T-helper 17 cell (primary cell): ENCODE results near the gene TNN. TPM values are rescaled to one million over a fixed set of nuclear protein-coding genes. Genes with fewer than 3 reads are reported as not detected.

ENCODE experiments used
- ATAC-seq: fragments of 150-1000 bp; cut with Tn5 transposase; 2 replicates; pipeline ENCODE4 v1.10.0; 2021; ENCODE audit warnings: mild to moderate bottlenecking, moderate library complexity
- DNase-seq, 3 donors: peaks; one replicate each; pipeline versions ENCODE4 v3.0.0 to v3.0.0-alpha.2; 2020 to 2021
- H3K9me3 ChIP-seq: one replicate; pipeline ENCODE4 v1.7.0; 2013; ENCODE audit warnings: low read length, mild to moderate bottlenecking; ENCODE audit not compliant: control insufficient read depth, poor library complexity, severe bottlenecking
- H3K27ac Mint-ChIP-seq: one replicate; pipeline ENCODE4 v1.8.0; 2022; ENCODE audit warnings: mild to moderate bottlenecking, moderate library complexity, mixed read lengths
- H3K27me3 Mint-ChIP-seq: one replicate; pipeline ENCODE4 v1.8.0; 2022; ENCODE audit warnings: mixed read lengths
- H3K36me3 Mint-ChIP-seq: one replicate; pipeline ENCODE4 v1.8.0; 2022; ENCODE audit warnings: low read depth, mixed read lengths
- H3K4me1 Mint-ChIP-seq: one replicate; pipeline ENCODE4 v1.8.0; 2022; ENCODE audit warnings: mild to moderate bottlenecking, mixed read lengths
- H3K4me3 Mint-ChIP-seq: one replicate; pipeline ENCODE4 v1.8.0; 2022; ENCODE audit warnings: mild to moderate bottlenecking, moderate library complexity, mixed read lengths
- total RNA-seq, 4 donors: library from RNA in 2 of 4; stranded (reverse) in 2 of 4; gene quantifications; one replicate each; pipeline ENCODE4 v1.2.3 and lab custom pipeline; 2022 to 2026

Gene TNN
- total RNA-seq, 2 donors from 2014 or later, result not detected

DNA sequence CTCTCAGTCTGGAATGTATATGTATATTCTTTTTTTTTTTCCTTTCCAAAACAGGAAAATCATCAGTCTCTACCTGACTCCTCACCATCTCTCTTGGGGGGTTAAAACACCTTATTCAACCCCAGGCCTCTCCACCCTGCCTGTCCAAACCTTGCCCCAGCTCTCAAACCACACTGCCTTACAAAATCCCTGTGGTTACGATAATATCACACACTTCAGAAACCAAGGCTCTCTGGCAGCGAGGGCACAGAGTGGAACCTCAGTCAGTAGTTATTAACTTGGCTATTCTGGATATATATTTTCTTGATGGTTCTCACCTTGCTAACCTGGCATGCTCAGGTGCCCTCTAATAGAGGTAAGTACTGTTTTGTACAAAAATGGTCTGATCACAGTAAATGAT, 100.2 kb downstream of the TNN start:
- H3K4me3 Mint-ChIP-seq, result no peak overlapping the region
- peaks cover 48% of the 10 kb centered on the region for H3K4me1 Mint-ChIP-seq
- no peaks in the 10 kb centered on the region for H3K27me3 Mint-ChIP-seq
- H3K9me3 ChIP-seq, result no peaks in the 10 kb centered on the region
- H3K36me3 Mint-ChIP-seq, result peaks cover 24% of the 10 kb centered on the region
- H3K27ac Mint-ChIP-seq, result peak overlapping the region; percentile 82
- DNase-seq (no peak), ATAC-seq (no peak)

DNA sequence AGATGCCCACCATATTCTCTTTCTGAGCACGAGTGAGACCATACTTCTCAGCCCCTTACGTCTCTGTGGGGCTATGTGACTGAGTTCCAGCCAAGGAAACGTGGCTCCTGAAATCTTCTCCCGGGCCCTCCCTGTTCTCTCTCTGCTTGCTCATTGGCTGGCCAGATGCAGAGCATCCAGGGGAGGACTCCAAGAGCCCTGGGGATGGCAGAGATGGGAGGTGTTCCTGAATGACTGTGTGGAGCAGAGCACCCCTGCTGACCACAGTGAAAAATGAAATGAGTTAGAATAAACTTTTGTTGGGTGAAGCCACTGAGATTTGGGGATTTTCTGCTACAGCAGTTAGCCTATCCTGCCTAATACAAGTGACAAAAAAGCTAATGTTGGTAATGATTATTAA, 101.1 kb downstream of the TNN start:
- DNase-seq (no peak), ATAC-seq (no peak)
- Mint-ChIP-seq H3K27me3 (no peaks in the 10 kb centered on the region), H3K4me1 (peaks cover 48% of the 10 kb centered on the region), H3K4me3 (no peak overlapping the region), H3K27ac (peak overlapping the region; percentile 82), H3K36me3 (peaks cover 24% of the 10 kb centered on the region)
- H3K9me3 ChIP-seq, result no peaks in the 10 kb centered on the region

DNA sequence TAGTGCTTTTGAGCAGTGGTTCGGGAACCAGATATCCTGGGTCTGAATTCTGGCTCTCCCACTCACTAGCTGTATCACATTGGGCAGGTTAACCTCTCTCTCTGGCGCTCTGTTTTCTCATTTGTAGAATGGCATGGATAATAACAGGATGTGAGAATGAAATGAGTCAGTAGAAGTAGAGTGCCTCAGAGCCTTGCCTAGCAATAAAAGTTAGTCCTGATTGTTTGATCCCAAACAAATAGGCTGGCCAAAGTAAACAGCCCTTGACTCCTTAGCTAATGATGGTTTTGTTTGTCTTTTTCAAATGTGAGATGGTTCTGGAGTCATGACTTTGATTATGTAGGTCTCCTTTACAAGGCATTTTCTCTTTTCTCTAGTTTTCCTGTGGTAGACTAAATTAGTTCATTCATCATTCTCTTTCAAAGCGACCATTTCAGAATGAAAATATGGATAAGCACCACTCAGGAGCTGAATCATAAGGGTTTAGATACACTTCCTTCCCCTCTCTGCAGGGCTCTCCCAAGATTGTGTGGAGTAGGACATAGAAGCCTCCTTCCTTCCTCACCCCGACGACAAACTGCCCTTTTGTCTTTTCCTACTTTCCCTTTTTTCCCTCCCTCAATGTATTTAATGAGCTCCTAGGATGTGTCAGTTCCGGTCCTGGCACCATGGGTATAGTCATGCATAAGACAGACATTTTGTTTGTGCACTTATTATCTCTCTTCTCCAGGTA, 101.8 kb downstream of the TNN start:
- ATAC-seq, result no peak
- Mint-ChIP-seq H3K4me1 (peaks cover 53% of the 10 kb centered on the region), H3K27ac (peak overlapping the region; percentile 82), H3K4me3 (no peak overlapping the region), H3K36me3 (peaks cover 21% of the 10 kb centered on the region), H3K27me3 (no peaks in the 10 kb centered on the region)
- no peaks in the 10 kb centered on the region for H3K9me3 ChIP-seq
- no peak for DNase-seq

DNA sequence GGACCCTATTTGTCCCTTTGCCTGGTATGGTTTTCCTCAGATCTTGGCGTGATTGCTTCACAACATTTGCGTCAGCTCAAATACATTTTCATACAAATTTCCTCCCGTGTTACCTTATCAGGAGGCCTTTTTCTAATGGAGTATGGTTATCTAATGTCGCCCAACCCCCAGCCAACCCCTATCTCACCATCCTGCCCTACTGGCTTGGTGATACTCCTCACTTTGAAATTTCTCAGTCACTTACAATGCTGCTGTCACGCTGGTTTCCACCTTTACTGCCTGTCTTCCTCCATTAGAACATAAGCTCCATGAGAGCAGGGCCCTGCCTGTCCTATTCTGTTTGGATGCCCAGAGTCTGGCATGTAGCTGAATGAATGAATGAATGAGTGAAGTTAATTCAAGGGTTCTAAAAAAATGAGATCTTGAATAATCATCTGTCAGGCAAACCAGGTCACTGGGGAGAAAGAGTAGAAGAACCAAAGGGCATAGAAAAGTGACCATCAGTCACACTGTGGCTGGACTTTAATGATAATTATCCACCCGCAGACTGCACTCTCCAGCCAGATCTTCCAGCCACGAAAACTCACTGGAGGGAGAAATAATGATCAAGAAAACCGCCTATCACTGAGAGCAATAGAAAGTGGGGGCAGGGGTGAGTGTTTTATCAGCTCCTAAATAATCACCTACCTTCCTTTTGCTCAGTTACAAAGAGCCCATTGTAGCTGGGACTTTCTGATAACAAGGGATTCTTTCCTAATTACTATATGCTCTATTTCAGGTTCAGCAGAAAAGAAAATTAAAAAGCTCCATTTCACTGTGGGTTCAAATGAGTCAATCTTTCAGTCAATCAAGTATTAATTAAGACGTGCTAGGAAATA, 103.6 kb downstream of the TNN start:
- Mint-ChIP-seq H3K27ac (peak overlapping the region; percentile 89), H3K4me3 (peak overlapping the region; percentile 53), H3K27me3 (no peaks in the 10 kb centered on the region), H3K4me1 (peaks cover 56% of the 10 kb centered on the region), H3K36me3 (peaks cover 19% of the 10 kb centered on the region)
- no peaks in the 10 kb centered on the region for H3K9me3 ChIP-seq
- ATAC-seq, result no peak
- DNase-seq, result no peak

DNA sequence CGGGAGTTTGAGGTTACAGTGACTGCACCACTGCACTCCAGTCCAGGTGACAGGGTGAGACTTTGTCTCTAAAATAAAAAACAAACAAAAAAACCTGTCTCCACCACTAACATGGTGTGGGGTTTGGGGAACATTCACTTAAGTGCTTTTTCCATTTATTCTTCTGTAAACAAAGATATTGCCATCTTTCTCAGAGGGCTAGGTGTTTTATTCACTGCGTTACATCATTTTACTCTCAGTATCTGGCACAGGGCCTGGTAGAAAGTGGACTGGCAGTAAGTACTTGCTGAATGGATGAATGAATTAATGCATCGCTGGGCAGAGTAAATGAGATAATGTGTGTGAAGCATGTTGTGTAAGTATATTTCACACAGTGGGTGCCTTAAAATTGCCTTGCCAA, 104.9 kb downstream of the TNN start:
- Mint-ChIP-seq H3K4me3 (no peak overlapping the region), H3K36me3 (peaks cover 21% of the 10 kb centered on the region), H3K27me3 (no peaks in the 10 kb centered on the region), H3K27ac (peak overlapping the region; percentile 89), H3K4me1 (peaks cover 57% of the 10 kb centered on the region)
- H3K9me3 ChIP-seq, result no peaks in the 10 kb centered on the region
- DNase-seq (no peak), ATAC-seq (no peak)

DNA sequence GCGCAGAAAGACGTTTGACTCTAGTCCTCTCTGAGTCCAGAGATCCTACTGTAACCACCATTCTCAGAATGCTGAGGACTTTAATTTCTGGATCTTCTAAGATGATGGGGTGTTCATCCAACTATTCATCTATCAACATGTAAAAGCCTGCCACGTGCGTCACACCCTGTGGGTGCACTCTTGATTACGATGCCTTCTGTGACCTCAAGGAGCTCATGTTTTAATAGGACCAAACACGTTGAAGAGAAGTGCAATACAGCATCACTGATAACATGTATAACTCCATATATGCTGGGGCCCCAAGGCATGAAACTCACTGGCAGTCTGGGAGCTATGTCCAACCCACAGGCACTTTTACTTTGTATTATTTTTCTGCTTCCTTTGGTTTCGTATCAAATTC, 105.9 kb downstream of the TNN start:
- ATAC-seq (no peak), DNase-seq (no peak)
- peak overlapping the region; percentile 39 for H3K27ac Mint-ChIP-seq
- no peaks in the 10 kb centered on the region for H3K27me3 Mint-ChIP-seq
- H3K36me3 Mint-ChIP-seq, result peaks cover 21% of the 10 kb centered on the region
- peaks cover 54% of the 10 kb centered on the region for H3K4me1 Mint-ChIP-seq
- no peak overlapping the region for H3K4me3 Mint-ChIP-seq
- H3K9me3 ChIP-seq, result no peaks in the 10 kb centered on the region

DNA sequence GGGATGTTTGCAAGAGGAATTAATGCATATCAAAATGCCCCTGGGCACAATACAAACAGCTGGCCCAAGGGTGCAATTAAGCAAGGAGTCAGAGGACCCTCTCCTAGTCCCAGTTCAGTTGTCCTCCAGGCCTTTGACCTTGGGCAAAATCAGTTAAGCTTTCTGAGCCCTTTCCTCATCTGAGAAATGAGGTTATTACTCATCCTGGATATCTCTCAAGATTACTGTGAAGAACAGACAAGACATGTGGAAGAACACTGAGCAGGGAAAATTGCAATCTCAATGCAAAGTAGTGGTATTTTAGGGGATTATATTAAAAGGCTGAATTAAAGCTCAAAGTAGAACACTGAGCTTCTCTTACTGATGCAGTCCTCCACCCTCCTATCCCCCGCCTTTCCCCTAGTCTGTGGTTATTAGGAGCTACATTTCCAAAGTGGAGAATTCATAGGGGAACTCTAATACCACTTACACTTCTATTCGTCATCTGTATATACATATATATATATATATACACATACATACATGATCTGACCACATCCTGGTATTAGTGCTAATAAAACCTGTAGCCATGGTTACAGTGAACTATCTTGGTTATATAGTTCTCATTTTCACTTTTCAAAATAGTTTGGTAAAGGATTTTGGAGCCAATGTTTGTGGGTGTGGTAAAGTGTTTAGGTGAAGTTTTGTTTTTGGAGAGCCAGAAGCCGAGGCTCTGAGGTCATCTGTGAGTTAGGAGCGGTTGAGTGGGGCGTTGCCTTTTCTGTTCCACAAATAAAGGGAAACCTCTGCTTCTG, 106.9 kb downstream of the TNN start:
- Mint-ChIP-seq H3K27ac (no peak overlapping the region), H3K27me3 (no peaks in the 10 kb centered on the region), H3K4me3 (no peak overlapping the region), H3K4me1 (peaks cover 55% of the 10 kb centered on the region), H3K36me3 (peaks cover 19% of the 10 kb centered on the region)
- no peaks in the 10 kb centered on the region for H3K9me3 ChIP-seq
- DNase-seq, result no peak
- peak; percentile 33 for ATAC-seq

DNA sequence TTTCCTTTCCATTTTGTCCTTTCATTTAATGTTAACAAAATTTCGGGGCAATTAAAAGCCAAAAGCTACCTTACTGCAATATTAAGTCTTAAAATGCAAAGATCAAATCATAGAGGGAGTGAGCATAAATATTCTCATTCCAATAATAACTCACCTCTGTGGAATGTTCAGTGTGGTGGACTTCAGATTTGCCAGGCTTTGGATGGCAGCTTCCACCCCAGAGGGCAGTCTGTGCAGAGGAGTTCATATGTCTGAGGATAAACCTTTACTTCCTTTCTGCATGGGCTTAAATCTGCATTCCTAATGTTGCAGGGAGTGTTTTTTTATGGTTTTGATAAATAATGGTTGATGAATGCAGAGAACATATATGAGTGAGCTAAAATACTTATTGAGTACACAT, 108.6 kb downstream of the TNN start:
- Mint-ChIP-seq H3K4me3 (peak overlapping the region; percentile 31), H3K27ac (no peak overlapping the region), H3K4me1 (peaks cover 50% of the 10 kb centered on the region), H3K27me3 (no peaks in the 10 kb centered on the region), H3K36me3 (peaks cover 9% of the 10 kb centered on the region)
- no peak for DNase-seq
- no peak for ATAC-seq
- no peaks in the 10 kb centered on the region for H3K9me3 ChIP-seq

DNA sequence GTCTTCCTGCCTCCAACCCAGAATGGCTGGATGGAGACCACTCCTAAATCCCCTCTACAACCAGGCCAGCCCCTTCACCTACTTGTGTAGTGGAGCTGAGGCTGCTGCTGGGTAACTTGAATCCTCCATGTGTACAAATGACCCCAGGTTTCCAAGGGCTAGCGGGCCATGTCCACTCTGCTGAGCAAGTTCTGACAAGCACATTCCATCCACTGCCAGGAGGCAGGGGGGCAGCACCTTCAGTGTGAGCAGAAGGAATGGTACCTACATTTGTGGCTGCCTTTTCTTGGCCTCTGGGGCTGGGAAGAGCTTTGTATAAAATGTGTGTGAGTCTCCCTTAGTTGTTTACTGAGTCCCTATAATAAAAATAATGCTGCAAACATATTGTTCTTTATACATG, 110.4 kb downstream of the TNN start:
- Mint-ChIP-seq H3K27ac (peak overlapping the region; percentile 14), H3K4me1 (peaks cover 59% of the 10 kb centered on the region), H3K36me3 (peaks cover 4% of the 10 kb centered on the region), H3K27me3 (no peaks in the 10 kb centered on the region), H3K4me3 (no peak overlapping the region)
- DNase-seq (no peak), ATAC-seq (no peak)
- H3K9me3 ChIP-seq, result no peaks in the 10 kb centered on the region

DNA sequence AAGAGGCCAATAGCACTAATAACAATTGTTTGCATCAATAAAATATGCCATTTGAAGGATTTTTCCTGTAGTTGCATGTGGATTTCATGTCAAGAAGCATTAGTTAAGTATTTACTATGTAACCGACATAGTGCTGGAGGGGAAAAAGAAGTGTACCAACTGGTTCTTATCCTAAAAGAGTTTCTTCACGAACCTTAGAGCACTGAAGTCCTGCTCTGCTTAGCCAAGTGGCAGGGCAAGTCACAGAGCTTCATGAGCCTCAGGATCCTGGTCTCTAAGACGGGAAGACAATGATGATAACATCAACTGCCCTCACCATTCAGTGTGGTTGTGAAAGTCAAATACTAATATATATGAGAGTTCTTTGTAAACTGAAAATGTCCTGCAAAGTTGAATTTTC, 110.8 kb downstream of the TNN start:
- H3K9me3 ChIP-seq, result no peaks in the 10 kb centered on the region
- Mint-ChIP-seq H3K27me3 (no peaks in the 10 kb centered on the region), H3K36me3 (peaks cover 4% of the 10 kb centered on the region), H3K4me3 (no peak overlapping the region), H3K27ac (peak overlapping the region; percentile 14), H3K4me1 (peaks cover 62% of the 10 kb centered on the region)
- DNase-seq (no peak), ATAC-seq (no peak)

DNA sequence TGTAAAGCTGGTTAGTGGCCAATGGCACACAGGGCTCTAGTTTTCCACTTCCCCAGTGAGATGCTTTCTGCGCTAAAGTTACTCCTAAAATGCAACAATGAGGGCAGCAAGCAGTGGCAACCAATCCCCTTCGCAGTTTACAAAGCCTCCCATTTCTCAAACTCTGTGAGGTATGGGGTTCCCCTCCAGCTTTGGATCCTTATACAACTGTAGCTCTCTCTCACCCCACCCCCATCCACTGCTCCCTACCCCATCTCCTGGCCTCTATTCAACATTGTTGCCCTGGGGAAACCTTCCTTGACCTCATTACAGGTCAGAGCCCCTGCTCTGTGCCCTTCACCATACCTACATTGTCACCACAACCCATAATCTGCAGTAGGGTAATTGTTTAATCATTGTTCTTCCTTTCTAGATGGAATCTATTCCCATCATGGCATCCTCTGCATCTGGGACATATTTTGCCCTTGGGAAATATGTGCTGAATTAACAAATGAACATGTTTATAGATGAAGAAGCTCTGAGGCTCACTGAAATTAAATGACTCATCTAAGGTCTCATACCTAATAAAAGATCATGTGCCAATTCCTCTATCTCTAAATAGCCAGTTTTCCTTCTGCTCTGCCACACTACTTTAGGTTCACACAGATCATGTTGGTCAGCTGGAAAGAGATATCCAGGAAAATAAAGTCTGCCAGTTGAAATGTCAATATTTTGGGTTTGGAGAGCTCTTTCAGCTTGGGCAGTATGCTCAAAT, 112.4 kb downstream of the TNN start:
- DNase-seq, result no peak
- ATAC-seq, result no peak
- no peaks in the 10 kb centered on the region for H3K27me3 Mint-ChIP-seq
- H3K4me1 Mint-ChIP-seq, result peaks cover 63% of the 10 kb centered on the region
- peak overlapping the region; percentile 81 for H3K27ac Mint-ChIP-seq
- H3K9me3 ChIP-seq, result no peaks in the 10 kb centered on the region
- peak overlapping the region; percentile 21 for H3K4me3 Mint-ChIP-seq
- H3K36me3 Mint-ChIP-seq, result peaks cover 4% of the 10 kb centered on the region

DNA sequence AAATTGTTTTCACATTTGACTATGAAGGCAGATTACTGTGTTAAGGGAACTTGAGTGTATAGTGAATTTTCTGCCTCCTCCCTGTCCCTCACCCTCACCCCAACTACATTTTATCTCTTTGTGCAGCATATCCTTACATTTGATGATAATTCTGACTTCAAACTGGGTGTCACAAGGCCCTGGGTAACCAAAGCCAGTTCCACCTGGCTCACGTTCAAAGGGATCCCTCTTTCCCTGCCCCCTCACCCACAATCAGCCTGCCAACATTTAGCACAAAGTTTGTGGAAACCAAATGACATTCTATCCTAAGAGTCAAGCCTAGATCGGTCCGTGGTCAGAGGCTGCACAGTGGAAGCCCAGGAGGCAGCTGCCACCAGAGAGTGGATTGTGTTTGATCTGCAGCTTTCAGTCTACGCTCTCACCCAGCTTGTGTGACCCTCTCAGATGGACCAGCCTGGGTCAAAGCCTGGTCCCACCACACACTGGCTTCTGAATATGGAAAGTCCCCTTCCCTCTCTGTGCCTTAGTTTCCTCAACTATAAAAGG, 114.6 kb downstream of the TNN start:
- ATAC-seq (no peak), DNase-seq (no peak)
- H3K27me3 Mint-ChIP-seq, result no peaks in the 10 kb centered on the region
- H3K4me1 Mint-ChIP-seq, result peaks cover 78% of the 10 kb centered on the region
- H3K9me3 ChIP-seq, result no peaks in the 10 kb centered on the region
- H3K36me3 Mint-ChIP-seq, result peaks cover 10% of the 10 kb centered on the region
- H3K4me3 Mint-ChIP-seq, result no peak overlapping the region
- H3K27ac Mint-ChIP-seq, result peak overlapping the region; percentile 43
